MCF 10A (cell line): Measurements from ENCODE around the gene HJURP. TPM values are rescaled to one million over a fixed set of nuclear protein-coding genes. Genes with fewer than 3 reads are reported as not detected.

Experiments
- BruUV-seq: library from RNA; stranded (reverse); fragments of 400-500 nt; replicated peaks from 2 replicates; lab custom pipeline; 2021; lab: Mats Ljungman, UMichigan
- CTCF ChIA-PET: fragments of 300-600 bp; sonication (Branson Sonifier 250); formaldehyde crosslinking; extraction: SDS; loops from one replicate; lab custom pipeline; 2021; ENCODE audit warnings: antibody characterized with exemption, inconsistent platforms; lab: Yijun Ruan, JAX
- POLR2A ChIA-PET: fragments of 300-600, 350-650 bp; sonication (Branson Sonifier 250); formaldehyde crosslinking; extraction: SDS; loops from one replicate; lab custom pipeline; 2020; ENCODE audit warnings: antibody characterized with exemption, inconsistent platforms; lab: Yijun Ruan, JAX
- DNase-seq: peaks from one replicate; pipeline ENCODE4 v3.0.0-alpha.2; 2018; ENCODE audit not compliant: unreplicated experiment
- H3K27ac Mint-ChIP-seq: one replicate; pipeline ENCODE4 v1.8.0; 2022; ENCODE audit warnings: mild to moderate bottlenecking, low read depth, mixed read lengths; ENCODE audit not compliant: unreplicated experiment
- H3K27me3 Mint-ChIP-seq: one replicate; pipeline ENCODE4 v1.8.0; 2022; ENCODE audit warnings: mixed read lengths; ENCODE audit not compliant: insufficient read depth, unreplicated experiment
- H3K36me3 Mint-ChIP-seq: one replicate; pipeline ENCODE4 v1.8.0; 2022; ENCODE audit warnings: mild to moderate bottlenecking, moderate library complexity, mixed read lengths; ENCODE audit not compliant: insufficient read depth, unreplicated experiment
- H3K4me1 Mint-ChIP-seq: one replicate; pipeline ENCODE4 v1.8.0; 2022; ENCODE audit warnings: mixed read lengths; ENCODE audit not compliant: insufficient read depth, unreplicated experiment
- H3K4me3 Mint-ChIP-seq: one replicate; pipeline ENCODE4 v1.8.0; 2022; ENCODE audit warnings: mild to moderate bottlenecking, moderate library complexity, mixed read lengths; ENCODE audit not compliant: unreplicated experiment
- H3K9me3 Mint-ChIP-seq: one replicate; pipeline ENCODE4 v1.8.0; 2022; ENCODE audit warnings: mixed read lengths; ENCODE audit not compliant: unreplicated experiment
- intact Hi-C: fragments of 100-400 bp; cut with micrococcal nuclease; formaldehyde crosslinking; loops from 2 replicates; pipeline ENCODE4 v1.14.1; 2022
- total RNA-seq: library from RNA; stranded (reverse); gene quantifications from 2 replicates; pipeline ENCODE4 v1.2.3, GENCODE V29; 2022
- TF ChIP-seq, protein P1 (sequence below): fragments of 200-600 bp; IDR thresholded peaks from one replicate; pipeline ENCODE4 v1.8.0; 2022; ENCODE audit warnings: antibody characterized with exemption, mild to moderate bottlenecking; ENCODE audit not compliant: unreplicated experiment

HJURP gene
- total RNA-seq, 1 experiment from 2014 or later = 29.3 TPM

DNA sequence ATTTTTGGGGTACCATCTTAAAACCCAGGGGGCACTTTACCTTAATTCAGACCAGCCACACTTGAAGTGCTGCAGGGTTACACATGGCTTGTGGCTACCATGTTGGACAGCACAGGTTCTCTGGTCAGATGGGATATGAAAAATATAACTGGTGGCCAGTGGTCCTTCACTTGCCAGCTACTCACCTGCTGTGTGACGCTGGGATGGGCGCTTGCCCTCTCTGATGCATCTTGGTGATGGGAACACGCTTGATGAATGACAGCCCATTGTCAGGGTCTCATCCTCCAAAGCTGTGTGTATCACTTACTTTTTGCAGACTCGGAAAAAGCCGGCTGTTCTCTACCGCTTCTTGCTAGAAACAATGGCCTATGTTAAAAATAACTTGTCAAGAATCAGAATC, 22.5 kb downstream of the HJURP start:
- Mint-ChIP-seq H3K27ac (no peak overlapping the region), H3K27me3 (no peaks in the 10 kb centered on the region), H3K4me3 (no peak overlapping the region), H3K4me1 (no peaks in the 10 kb centered on the region), H3K36me3 (peaks cover 4% of the 10 kb centered on the region), H3K9me3 (no peaks in the 10 kb centered on the region)
- intact Hi-C loops = loop anchor here (2.0 kb wide), 2 partner anchors 345 to 383 kb away; no protein-coding TSS in a partner anchor
- BruUV-seq = no TSS peak
- ChIA-PET POLR2A (no interaction called here), CTCF (interaction anchor here (1.2 to 2.2 kb wide), 3 partner anchors 12 to 383 kb away, joined by 3 to 12 read pairs (median 6); no protein-coding TSS in a partner anchor)
- no peak for DNase-seq
- TF ChIP-seq, protein P1, sequence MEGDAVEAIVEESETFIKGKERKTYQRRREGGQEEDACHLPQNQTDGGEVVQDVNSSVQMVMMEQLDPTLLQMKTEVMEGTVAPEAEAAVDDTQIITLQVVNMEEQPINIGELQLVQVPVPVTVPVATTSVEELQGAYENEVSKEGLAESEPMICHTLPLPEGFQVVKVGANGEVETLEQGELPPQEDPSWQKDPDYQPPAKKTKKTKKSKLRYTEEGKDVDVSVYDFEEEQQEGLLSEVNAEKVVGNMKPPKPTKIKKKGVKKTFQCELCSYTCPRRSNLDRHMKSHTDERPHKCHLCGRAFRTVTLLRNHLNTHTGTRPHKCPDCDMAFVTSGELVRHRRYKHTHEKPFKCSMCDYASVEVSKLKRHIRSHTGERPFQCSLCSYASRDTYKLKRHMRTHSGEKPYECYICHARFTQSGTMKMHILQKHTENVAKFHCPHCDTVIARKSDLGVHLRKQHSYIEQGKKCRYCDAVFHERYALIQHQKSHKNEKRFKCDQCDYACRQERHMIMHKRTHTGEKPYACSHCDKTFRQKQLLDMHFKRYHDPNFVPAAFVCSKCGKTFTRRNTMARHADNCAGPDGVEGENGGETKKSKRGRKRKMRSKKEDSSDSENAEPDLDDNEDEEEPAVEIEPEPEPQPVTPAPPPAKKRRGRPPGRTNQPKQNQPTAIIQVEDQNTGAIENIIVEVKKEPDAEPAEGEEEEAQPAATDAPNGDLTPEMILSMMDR = no peak

DNA sequence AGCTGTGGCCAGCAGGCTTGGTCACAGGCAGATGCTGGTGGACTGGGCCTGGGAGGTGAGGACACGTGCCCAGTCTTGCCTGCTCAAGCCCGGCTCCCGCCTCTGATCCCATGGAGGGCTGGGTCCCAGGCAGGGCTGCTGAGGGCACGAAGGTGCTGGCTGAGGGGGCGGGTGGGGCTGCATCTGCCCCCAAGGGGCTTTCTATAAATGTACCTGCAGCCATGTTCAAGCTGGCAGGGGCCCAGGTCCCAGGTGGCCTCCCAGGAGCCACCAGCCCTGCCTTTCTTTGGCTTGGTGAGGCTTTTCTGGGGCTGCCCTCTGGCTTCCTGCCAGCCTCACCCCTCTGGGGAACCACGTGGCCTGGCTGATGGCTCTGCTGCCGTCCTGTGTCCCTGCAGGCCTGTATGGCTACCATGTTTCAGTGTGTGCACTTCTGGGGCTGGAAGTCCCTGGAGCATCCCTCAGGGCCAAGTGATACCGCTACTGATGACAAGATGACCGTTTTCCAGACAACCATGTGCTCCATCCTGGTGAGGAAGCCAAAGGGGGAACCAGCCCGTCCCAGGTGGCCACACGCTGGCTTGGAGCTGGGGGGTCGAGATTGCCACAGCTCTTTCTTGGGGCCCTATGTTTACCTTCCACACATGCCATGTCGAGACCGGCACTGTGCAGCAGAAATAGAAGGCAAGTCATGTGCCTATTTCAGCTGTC, 23.2 kb downstream of the HJURP start:
- H3K9me3 Mint-ChIP-seq = no peaks in the 10 kb centered on the region
- peak; percentile 40 for DNase-seq
- no TSS peak for BruUV-seq
- H3K36me3 Mint-ChIP-seq = peaks cover 4% of the 10 kb centered on the region
- no peak overlapping the region for H3K27ac Mint-ChIP-seq
- H3K27me3 Mint-ChIP-seq = no peaks in the 10 kb centered on the region
- POLR2A ChIA-PET = no interaction called here
- H3K4me1 Mint-ChIP-seq = no peaks in the 10 kb centered on the region
- intact Hi-C loops = no loop called here
- TF ChIP-seq, protein P1 = no peak
- CTCF ChIA-PET = no interaction called here
- H3K4me3 Mint-ChIP-seq = no peak overlapping the region

DNA sequence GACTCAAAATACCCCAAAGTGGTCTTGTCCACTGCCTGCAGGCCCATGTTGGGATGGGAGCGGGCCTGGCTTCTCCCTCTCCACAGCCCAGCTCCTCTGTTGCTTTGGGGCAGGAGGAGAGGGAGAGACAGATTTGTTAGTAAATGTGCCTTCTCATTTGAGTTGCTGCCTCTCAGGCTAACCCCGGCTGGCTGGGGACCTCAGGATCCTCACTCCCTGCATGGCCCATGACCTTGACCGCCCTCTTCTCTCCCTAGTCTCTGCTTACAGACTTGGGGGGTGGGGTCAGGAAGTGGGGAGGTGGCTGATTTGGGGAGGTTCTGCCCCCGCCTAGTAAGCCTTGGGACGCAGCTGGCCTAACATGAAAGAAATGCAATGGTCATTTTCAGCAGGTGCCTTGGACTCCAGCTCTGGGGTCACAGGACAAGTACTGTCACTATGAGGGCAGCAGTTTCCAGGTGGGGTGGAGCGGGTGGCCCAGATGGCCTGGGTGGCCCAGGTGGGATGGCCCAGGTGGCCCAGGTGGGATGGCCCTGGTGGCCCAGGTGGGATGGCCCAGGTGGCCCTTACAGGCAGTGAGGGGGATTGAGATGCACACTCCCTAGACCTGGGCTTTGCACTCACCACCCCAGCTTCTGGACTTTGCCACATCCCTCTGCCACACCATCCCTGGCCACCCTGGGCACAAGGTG, 24.1 kb downstream of the HJURP start:
- no peaks in the 10 kb centered on the region for H3K27me3 Mint-ChIP-seq
- no peak overlapping the region for H3K27ac Mint-ChIP-seq
- H3K9me3 Mint-ChIP-seq = no peaks in the 10 kb centered on the region
- peaks cover 4% of the 10 kb centered on the region for H3K36me3 Mint-ChIP-seq
- no TSS peak for BruUV-seq
- ChIA-PET CTCF (no interaction called here), POLR2A (no interaction called here)
- H3K4me1 Mint-ChIP-seq = no peaks in the 10 kb centered on the region
- TF ChIP-seq, protein P1 = no peak
- DNase-seq = no peak
- no peak overlapping the region for H3K4me3 Mint-ChIP-seq
- intact Hi-C loops = no loop called here
